GM23248 (cell line): ENCODE measurements around the gene EGLN1. TPM values are rescaled to one million over a fixed set of nuclear protein-coding genes. Genes with fewer than 3 reads are reported as not detected.

ENCODE experiments used
- DNase-seq: peaks from one replicate; pipeline ENCODE4 v3.0.0-alpha.2; 2015
- H2AFZ ChIP-seq: fragments of 200-600 bp; sonication (generic); 2 replicates; pipeline ENCODE4 v1.6.1; 2016; ENCODE audit warnings: antibody characterized with exemption
- H3F3A ChIP-seq: fragments of 200-600 bp; sonication (generic); 2 replicates; pipeline ENCODE4 v1.6.1; 2016; ENCODE audit warnings: mild to moderate bottlenecking, antibody characterized with exemption, mixed run types; ENCODE audit not compliant: insufficient read depth
- H3K27ac ChIP-seq: fragments of 200-600 bp; sonication (generic); 2 replicates; pipeline ENCODE4 v1.5.1; 2016; ENCODE audit warnings: mild to moderate bottlenecking
- H3K27me3 ChIP-seq: fragments of 200-600 bp; sonication (generic); replicated peaks from 2 replicates; pipeline ENCODE4 v1.6.1; 2016; ENCODE audit warnings: mild to moderate bottlenecking; ENCODE audit not compliant: insufficient read depth
- H3K36me3 ChIP-seq: fragments of 200-600 bp; sonication (generic); 2 replicates; pipeline ENCODE4 v1.6.1; 2016; ENCODE audit warnings: low read depth, mild to moderate bottlenecking
- H3K4me1 ChIP-seq: fragments of 200-600 bp; sonication (generic); 2 replicates; pipeline ENCODE4 v1.6.1; 2016; ENCODE audit warnings: mild to moderate bottlenecking; ENCODE audit not compliant: insufficient read depth
- H3K4me2 ChIP-seq: fragments of 200-600 bp; sonication (generic); one replicate; pipeline ENCODE4 v1.6.1; 2016; ENCODE audit warnings: mild to moderate bottlenecking; ENCODE audit not compliant: unreplicated experiment
- H3K4me3 ChIP-seq: fragments of 200-600 bp; sonication (generic); 2 replicates; pipeline ENCODE4 v1.5.1; 2016; ENCODE audit warnings: mild to moderate bottlenecking
- H3K79me2 ChIP-seq: fragments of 200-600 bp; sonication (generic); 2 replicates; pipeline ENCODE4 v1.6.1; 2016; ENCODE audit warnings: mild to moderate bottlenecking; ENCODE audit not compliant: insufficient read depth
- H3K9ac ChIP-seq: fragments of 200-600 bp; sonication (generic); 2 replicates; pipeline ENCODE4 v1.6.1; 2016; ENCODE audit warnings: mild to moderate bottlenecking
- H3K9me2 ChIP-seq: fragments of 200-600 bp; sonication (generic); 2 replicates; pipeline ENCODE4 v1.6.1; 2016; ENCODE audit warnings: mixed run types, mild to moderate bottlenecking, moderate library complexity; ENCODE audit not compliant: insufficient read depth
- H3K9me3 ChIP-seq: fragments of 200-600 bp; sonication (generic); one replicate; pipeline ENCODE4 v1.6.1; 2017; ENCODE audit warnings: low read depth
- H4K20me1 ChIP-seq: fragments of 200-600 bp; sonication (generic); 2 replicates; pipeline ENCODE4 v1.6.0; 2016; ENCODE audit not compliant: insufficient read depth
- EZH2 ChIP-seq: fragments of 200-600 bp; sonication (generic); IDR thresholded peaks from 2 replicates; pipeline ENCODE4 v1.6.1; 2018; ENCODE audit warnings: antibody characterized with exemption, mild to moderate bottlenecking; ENCODE audit not compliant: insufficient read depth, poor library complexity, severe bottlenecking
- EZH2phosphoT487 ChIP-seq: fragments of 200-600 bp; sonication (generic); IDR thresholded peaks from 2 replicates; pipeline ENCODE4 v1.6.1; 2018; ENCODE audit warnings: antibody characterized with exemption, moderate library complexity, mild to moderate bottlenecking, low read depth; ENCODE audit not compliant: insufficient read depth
- WGBS, 2 experiments: methylation state at CpG; one replicate each; pipeline ENCODE4 v1.1.6; 2015 to 2017; ENCODE audit warnings: low lambda C conversion rate in 2 of 2, low coverage in 1 of 2; ENCODE audit errors: missing lambda C conversion rate in 2 of 2; 5-methylcytosine and 5-hydroxymethylcytosine counted together
- in situ Hi-C: fragments of 300-500 bp; cut with MboI; formaldehyde crosslinking; loops from 2 replicates; pipeline ENCODE4 v1.15.0; 2020
- polyA plus RNA-seq: library from polyadenylated mRNA; unstranded; fragments of >200 nt; fragmentation: Nextera tagmentation; extraction: Ambion mirVana; gene quantifications from 2 replicates; pipeline ENCODE4 v1.2.1, GENCODE V29; 2016
- total RNA-seq: library from RNA; depleted of rRNA; stranded (reverse); fragments of >200 nt; shearing (Covaris generic); gene quantifications from 2 replicates; pipeline ENCODE4 v1.2.3, GENCODE V29; 2014

The EGLN1 gene
- total and polyA plus RNA-seq, 2 experiments from 2014 or later: 17.6 to 51.8 TPM

DNA sequence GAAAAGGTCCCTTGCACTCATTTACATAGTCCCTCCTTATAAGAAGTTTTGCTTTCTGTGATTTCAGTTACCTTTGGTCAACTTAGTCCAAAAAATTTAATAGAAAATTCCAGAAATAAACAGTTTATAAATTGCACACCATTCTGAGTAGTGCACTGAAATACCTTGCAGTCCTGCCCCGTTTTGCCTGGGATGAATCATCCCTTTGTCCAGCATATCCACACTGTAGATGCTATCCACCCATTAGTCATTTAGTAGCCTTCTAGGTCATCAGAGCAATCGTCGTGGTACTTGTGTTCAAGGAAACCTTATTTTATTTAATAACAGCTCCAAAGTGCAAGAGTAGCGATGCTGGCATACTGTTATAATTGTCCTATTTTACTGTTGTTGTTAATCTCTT lies 46.0 kb downstream of the EGLN1 start:
- TF ChIP-seq EZH2phosphoT487 (no peak), EZH2 (no peak)

DNA sequence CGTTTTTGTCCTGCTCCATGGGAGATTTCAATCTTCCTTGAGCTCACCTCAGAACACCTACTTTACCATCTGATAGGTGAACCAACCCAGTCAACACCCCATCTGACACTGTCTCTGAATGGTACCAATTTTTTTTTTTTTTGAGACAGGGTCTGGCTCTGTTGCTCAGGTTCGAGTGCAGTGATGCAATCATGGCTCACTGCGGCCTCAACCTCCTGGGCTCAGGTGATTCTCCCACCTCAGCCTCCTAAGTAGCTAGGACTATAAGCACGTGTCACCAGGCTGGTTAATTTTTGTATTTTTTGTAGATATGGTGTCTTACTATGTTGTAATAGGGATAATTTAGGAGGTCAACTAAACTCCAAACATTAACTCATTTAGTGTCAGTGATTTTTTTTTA lies 47.7 kb downstream of the EGLN1 start:
- Histone ChIP-seq H3K9me2 (no peaks in the 10 kb centered on the region), H3K36me3 (no peaks in the 10 kb centered on the region), H3K4me2 (no peak overlapping the region), H3F3A (no peaks in the 10 kb centered on the region), H4K20me1 (peaks cover 13% of the 10 kb centered on the region; the same call in 1 of the 2 replicates), H3K9me3 (no peaks in the 10 kb centered on the region), H3K79me2 (peaks cover 98% of the 10 kb centered on the region), H3K9ac (no peak overlapping the region), H3K27ac (no peak overlapping the region), H3K27me3 (no peaks in the 10 kb centered on the region), H3K4me1 (no peaks in the 10 kb centered on the region), H3K4me3 (no peak overlapping the region), H2AFZ (no peak overlapping the region)
- WGBS, 2 experiments: 98 to 100% methylated on average over 4 of the region's 4 CpGs
- no peak for TF ChIP-seq EZH2
- DNase-seq: no peak
- in situ Hi-C loops: no loop called here

More for the DNA sequence above, 46.0 kb downstream of the EGLN1 start:
- DNase-seq: peak; percentile 47
- H3F3A ChIP-seq: no peaks in the 10 kb centered on the region
- no peaks in the 10 kb centered on the region for H3K36me3 ChIP-seq
- H3K27ac ChIP-seq: no peak overlapping the region
- no peak overlapping the region for H3K9ac ChIP-seq
- WGBS, 2 experiments: 62 to 64% methylated on average over 4 of the region's 4 CpGs
- H3K9me2 ChIP-seq: no peaks in the 10 kb centered on the region
- in situ Hi-C loops: no loop called here
- no peaks in the 10 kb centered on the region for H3K27me3 ChIP-seq
- peaks cover 13% of the 10 kb centered on the region; the same call in 1 of the 2 replicates for H4K20me1 ChIP-seq
- no peak overlapping the region for H2AFZ ChIP-seq
- no peaks in the 10 kb centered on the region for H3K4me1 ChIP-seq
- H3K4me2 ChIP-seq: no peak overlapping the region
- H3K79me2 ChIP-seq: peaks cover 100% of the 10 kb centered on the region
- H3K4me3 ChIP-seq: no peak overlapping the region
- no peaks in the 10 kb centered on the region for H3K9me3 ChIP-seq

GRCh38 chr1:231372501-231372900 lies 49.6 kb downstream of the EGLN1 start:
- H3K9ac ChIP-seq: no peak overlapping the region
- no peak overlapping the region for H3K4me3 ChIP-seq
- no peaks in the 10 kb centered on the region for H3K4me1 ChIP-seq
- peaks cover 1% of the 10 kb centered on the region; the same call in 1 of the 2 replicates for H3F3A ChIP-seq
- H3K27ac ChIP-seq: no peak overlapping the region
- H4K20me1 ChIP-seq: peaks cover 12% of the 10 kb centered on the region; the same call in 1 of the 2 replicates
- DNase-seq: no peak
- H3K27me3 ChIP-seq: no peaks in the 10 kb centered on the region
- no peak overlapping the region for H3K4me2 ChIP-seq
- H3K9me2 ChIP-seq: no peaks in the 10 kb centered on the region
- in situ Hi-C loops: no loop called here
- H3K9me3 ChIP-seq: no peaks in the 10 kb centered on the region
- no peak for TF ChIP-seq EZH2phosphoT487
- no peak for TF ChIP-seq EZH2
- H2AFZ ChIP-seq: no peak overlapping the region
- 0 out of 2 replicates have a peak, but pooled peaks cover under 1% of the 10 kb centered on the region for H3K36me3 ChIP-seq
- peaks cover 84% of the 10 kb centered on the region for H3K79me2 ChIP-seq

- Histone ChIP-seq H3K36me3 (peaks cover 29% of the 10 kb centered on the region), H3K4me3 (no peak overlapping the region)
- in situ Hi-C loops: no loop called here
Measured at GRCh38 chr1:231369282-231369681, 52.8 kb downstream of the EGLN1 start.

GRCh38 chr1:231364192-231364591 lies 57.9 kb downstream of the EGLN1 start:
- Histone ChIP-seq H3K4me1 (peaks cover 6% of the 10 kb centered on the region), H3K27ac (no peak overlapping the region), H3K27me3 (no peaks in the 10 kb centered on the region), H2AFZ (no peak overlapping the region), H3K79me2 (peaks cover 49% of the 10 kb centered on the region), H3K4me3 (no peak overlapping the region), H3K4me2 (no peak overlapping the region), H4K20me1 (peaks cover 9% of the 10 kb centered on the region; the same call in 1 of the 2 replicates), H3F3A (peaks cover 20% of the 10 kb centered on the region), H3K9me2 (no peaks in the 10 kb centered on the region), H3K9me3 (no peaks in the 10 kb centered on the region), H3K36me3 (peaks cover 40% of the 10 kb centered on the region), H3K9ac (no peak overlapping the region)
- DNase-seq: no peak
- TF ChIP-seq EZH2phosphoT487 (no peak), EZH2 (no peak)
- WGBS, 2 experiments: 94 to 97% methylated on average over 5 of the region's 5 CpGs
- in situ Hi-C loops: no loop called here

More at GRCh38 chr1:231369282-231369681, 52.8 kb downstream of the EGLN1 start:
- Histone ChIP-seq H4K20me1 (peaks cover 4% of the 10 kb centered on the region; the same call in 1 of the 2 replicates), H3K27me3 (no peaks in the 10 kb centered on the region), H2AFZ (no peak overlapping the region), H3K4me2 (no peak overlapping the region), H3K9me3 (no peaks in the 10 kb centered on the region), H3F3A (peaks cover 6% of the 10 kb centered on the region; the same call in 1 of the 2 replicates), H3K79me2 (peaks cover 67% of the 10 kb centered on the region), H3K4me1 (no peaks in the 10 kb centered on the region), H3K27ac (no peak overlapping the region), H3K9ac (no peak overlapping the region), H3K9me2 (no peaks in the 10 kb centered on the region)
- TF ChIP-seq EZH2 (no peak), EZH2phosphoT487 (no peak)
- WGBS, 2 experiments: 78 to 80% methylated on average over 3 of the region's 3 CpGs
- no peak for DNase-seq
